Breast epithelium (tissue), 3 donors: ENCODE data around the gene MAMLD1.

Experiments
- POLR2AphosphoS5 ChIP-seq, 3 donors: sonication (generic); formaldehyde crosslinking; IDR thresholded peaks; one replicate each; pipeline ENCODE4 v1.6.1; 2017; ENCODE audit warnings: antibody characterized with exemption in 3 of 3
- TF ChIP-seq, protein P1 (sequence below), 3 donors: fragments of 450-650 bp; IDR thresholded peaks; one replicate each; pipeline ENCODE4 v1.5.1; 2016 to 2017; ENCODE audit warnings: antibody characterized with exemption in 3 of 3, mild to moderate bottlenecking in 3 of 3, moderate library complexity in 3 of 3

DNA sequence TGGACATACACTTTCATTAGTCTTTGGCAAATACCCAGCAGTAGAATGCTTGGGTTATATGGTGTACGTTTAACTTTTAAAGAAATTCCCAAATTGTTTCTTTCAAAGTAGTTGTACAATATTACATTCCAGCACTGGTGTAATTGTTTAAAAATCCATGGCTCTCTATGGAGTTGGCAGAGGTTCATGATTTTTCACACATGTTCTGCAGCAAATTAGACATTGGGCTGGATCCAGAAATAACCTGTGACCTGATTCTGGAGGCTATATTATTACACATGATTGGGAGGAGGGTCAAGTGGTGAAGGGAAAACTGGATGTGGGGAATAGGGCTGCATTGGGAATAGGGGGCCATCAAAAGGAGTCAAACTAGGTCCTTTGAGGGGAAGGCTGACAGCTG is 41.9 kb downstream of the MAMLD1 start:
- TF ChIP-seq, protein P1, sequence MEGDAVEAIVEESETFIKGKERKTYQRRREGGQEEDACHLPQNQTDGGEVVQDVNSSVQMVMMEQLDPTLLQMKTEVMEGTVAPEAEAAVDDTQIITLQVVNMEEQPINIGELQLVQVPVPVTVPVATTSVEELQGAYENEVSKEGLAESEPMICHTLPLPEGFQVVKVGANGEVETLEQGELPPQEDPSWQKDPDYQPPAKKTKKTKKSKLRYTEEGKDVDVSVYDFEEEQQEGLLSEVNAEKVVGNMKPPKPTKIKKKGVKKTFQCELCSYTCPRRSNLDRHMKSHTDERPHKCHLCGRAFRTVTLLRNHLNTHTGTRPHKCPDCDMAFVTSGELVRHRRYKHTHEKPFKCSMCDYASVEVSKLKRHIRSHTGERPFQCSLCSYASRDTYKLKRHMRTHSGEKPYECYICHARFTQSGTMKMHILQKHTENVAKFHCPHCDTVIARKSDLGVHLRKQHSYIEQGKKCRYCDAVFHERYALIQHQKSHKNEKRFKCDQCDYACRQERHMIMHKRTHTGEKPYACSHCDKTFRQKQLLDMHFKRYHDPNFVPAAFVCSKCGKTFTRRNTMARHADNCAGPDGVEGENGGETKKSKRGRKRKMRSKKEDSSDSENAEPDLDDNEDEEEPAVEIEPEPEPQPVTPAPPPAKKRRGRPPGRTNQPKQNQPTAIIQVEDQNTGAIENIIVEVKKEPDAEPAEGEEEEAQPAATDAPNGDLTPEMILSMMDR (IDR thresholded peaks at IDR 0.05) = no peak
- no peak for TF ChIP-seq POLR2AphosphoS5 (IDR thresholded peaks at IDR 0.05)
